NCI-H460 (cell line): ENCODE results near the gene OR10X1. TPM values are rescaled to one million over a fixed set of nuclear protein-coding genes. Genes with fewer than 3 reads are reported as not detected.

Experiments
- total RNA-seq: library from RNA; depleted of rRNA; stranded (reverse); fragments of >200 nt; shearing (Covaris generic); gene quantifications from 2 replicates; pipeline ENCODE4 v1.2.3, GENCODE V29; 2014; rRNA removed

Gene OR10X1
- total RNA-seq, 1 experiment from 2014 or later: not detected

Other genes starting within 250 kb of the OR10X1 start
- not detected in 2 replicates for gene CD1B, start 248.4 kb downstream of the OR10X1 start, total RNA-seq
- not detected in 2 replicates for gene CD1E, start 226.0 kb downstream of the OR10X1 start, total RNA-seq
- gene OR10T2, start 180.4 kb downstream of the OR10X1 start, total RNA-seq: not detected in 2 replicates
- gene OR10K2, start 153.7 kb downstream of the OR10X1 start, total RNA-seq: not detected in 2 replicates
- gene OR10K1, start 118.1 kb downstream of the OR10X1 start, total RNA-seq: not detected in 2 replicates
- not detected in 2 replicates for gene OR10R2, start 107.7 kb downstream of the OR10X1 start, total RNA-seq
- gene OR6Y1, start 25.5 kb downstream of the OR10X1 start, total RNA-seq: not detected in 2 replicates
- not detected in 2 replicates for gene OR6P1, start 9.3 kb downstream of the OR10X1 start, total RNA-seq
- not detected in 2 replicates for gene OR10Z1, start 25.4 kb upstream of the OR10X1 start, total RNA-seq
- 0.20 and 1.1 TPM in 2 replicates for gene SPTA1, start 106.8 kb upstream of the OR10X1 start, total RNA-seq
- gene OR6K2, start 120.8 kb upstream of the OR10X1 start, total RNA-seq: not detected in 2 replicates
- gene OR6K3, start 140.8 kb upstream of the OR10X1 start, total RNA-seq: not detected in 2 replicates
- gene OR6K6, start 174.8 kb upstream of the OR10X1 start, total RNA-seq: not detected in 2 replicates
- not detected in 2 replicates for gene OR6N1, start 192.3 kb upstream of the OR10X1 start, total RNA-seq
- gene OR6N2, start 201.3 kb upstream of the OR10X1 start, total RNA-seq: not detected in 2 replicates